Measurements from ENCODE around the gene ATP9B.

The ATP9B gene

GRCh38 chr18:79405019-79405780, 336.0 kb downstream of the ATP9B start:
- Histone ChIP-seq H3K4me1 (ENCODE audit: control insufficient read depth, insufficient read depth, low read length) (peaks cover 32% of the 10 kb centered on the region), H3K27me3 (ENCODE audit: control insufficient read depth, insufficient read depth, low read length) (no peaks in the 10 kb centered on the region), H3K36me3 (ENCODE audit: control insufficient read depth, insufficient read depth, low read length) (no peaks in the 10 kb centered on the region; the same call in 1 of the 2 replicates), H3K9me3 (ENCODE audit: control insufficient read depth, insufficient read depth, low read depth, low read length) (0 out of 2 replicates have a peak, but pooled peaks cover 2% of the 10 kb centered on the region), H3K9ac (ENCODE audit: low read length) (no peak overlapping the region), H3K4me3 (ENCODE audit: low read depth, low read length) (no peak overlapping the region), H3K27ac (ENCODE audit: low read depth, low read length) (no peak overlapping the region)

DNA sequence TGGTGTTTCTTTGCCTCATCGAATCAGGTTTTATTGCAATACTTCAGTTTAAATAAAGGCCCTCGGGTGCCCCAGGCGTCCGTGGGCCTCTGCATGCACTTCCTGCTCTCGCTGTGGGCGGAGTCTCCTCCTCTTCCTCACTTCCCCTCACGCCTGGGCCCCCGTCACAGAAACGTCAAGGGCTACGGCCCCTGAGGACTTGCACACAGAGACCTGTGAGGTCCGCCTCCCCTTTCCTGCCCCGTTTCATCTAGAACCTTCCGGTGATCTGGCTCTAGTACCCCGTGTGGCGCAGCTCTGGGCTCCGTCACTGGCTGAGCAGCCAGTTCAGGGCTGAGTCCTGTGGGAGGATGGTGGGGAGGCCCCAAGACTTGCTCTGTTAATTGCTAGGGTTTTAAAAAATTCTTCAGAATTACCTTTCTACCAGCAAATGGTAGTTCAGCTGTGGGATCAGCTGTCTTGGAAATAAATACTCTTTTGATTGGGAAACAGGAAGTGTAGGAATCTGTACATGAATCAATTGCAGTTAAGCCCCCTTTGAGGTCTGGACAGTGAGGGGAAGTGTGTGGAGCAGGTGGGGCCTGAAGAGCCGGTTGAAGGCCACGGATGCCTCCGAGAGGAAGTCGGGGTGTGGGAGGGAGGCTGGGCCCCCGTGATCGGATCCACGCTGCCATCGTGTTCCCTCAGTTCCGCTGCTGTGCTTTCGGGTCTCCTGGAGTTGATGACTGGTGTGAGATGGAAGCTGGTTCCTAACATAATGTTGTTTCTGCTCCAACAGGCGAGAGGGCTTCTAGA, 336.8 kb downstream of the ATP9B start:
- peaks cover 32% of the 10 kb centered on the region for H3K4me1 ChIP-seq (ENCODE audit: control insufficient read depth, insufficient read depth, low read length)
- H3K27ac ChIP-seq (ENCODE audit: low read depth, low read length), result no peak overlapping the region
- H3K36me3 ChIP-seq (ENCODE audit: control insufficient read depth, insufficient read depth, low read length), result peaks cover 7% of the 10 kb centered on the region
- no peak overlapping the region for H3K4me3 ChIP-seq (ENCODE audit: low read depth, low read length)
- H3K27me3 ChIP-seq (ENCODE audit: control insufficient read depth, insufficient read depth, low read length), result no peaks in the 10 kb centered on the region
- no peak overlapping the region for H3K9ac ChIP-seq (ENCODE audit: low read length)
- H3K9me3 ChIP-seq (ENCODE audit: control insufficient read depth, insufficient read depth, low read depth, low read length), result 0 out of 2 replicates have a peak, but pooled peaks cover 2% of the 10 kb centered on the region

DNA sequence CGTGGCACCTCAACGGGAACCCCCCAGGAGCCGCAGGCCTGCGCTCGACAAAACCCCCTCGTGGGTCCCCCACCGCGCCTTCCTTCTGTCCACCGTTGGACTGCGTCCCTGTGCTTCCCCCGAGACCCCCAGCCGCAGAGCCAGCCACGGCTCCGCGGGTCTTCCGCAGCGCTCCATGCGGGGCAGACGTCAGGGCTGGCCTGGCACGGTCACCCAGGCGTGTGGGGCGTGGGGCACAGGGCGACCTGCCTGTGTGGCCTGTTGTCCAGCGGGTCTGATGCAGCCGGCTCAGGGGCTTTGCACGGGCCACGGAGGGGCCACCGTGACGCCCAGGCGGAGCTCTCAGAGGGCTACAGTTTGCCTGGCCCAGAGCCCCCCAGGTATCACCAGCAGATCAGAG, 337.5 kb downstream of the ATP9B start:
- Histone ChIP-seq H3K4me1 (ENCODE audit: control insufficient read depth, insufficient read depth, low read length) (peaks cover 35% of the 10 kb centered on the region), H3K27ac (ENCODE audit: low read depth, low read length) (no peak overlapping the region), H3K9ac (ENCODE audit: low read length) (no peak overlapping the region), H3K27me3 (ENCODE audit: control insufficient read depth, insufficient read depth, low read length) (no peaks in the 10 kb centered on the region), H3K4me3 (ENCODE audit: low read depth, low read length) (no peak overlapping the region), H3K36me3 (ENCODE audit: control insufficient read depth, insufficient read depth, low read length) (peaks cover 9% of the 10 kb centered on the region), H3K9me3 (ENCODE audit: control insufficient read depth, insufficient read depth, low read depth, low read length) (0 out of 2 replicates have a peak, but pooled peaks cover 2% of the 10 kb centered on the region)

- no peak overlapping the region for H3K27ac ChIP-seq (ENCODE audit: low read depth, low read length)
Observed at GRCh38 chr18:79409313-79409712, 340.1 kb downstream of the ATP9B start.

GRCh38 chr18:79410171-79410641, 341.0 kb downstream of the ATP9B start:
- peaks cover 19% of the 10 kb centered on the region for H3K4me1 ChIP-seq (ENCODE audit: control insufficient read depth, insufficient read depth, low read length)
- no peak overlapping the region for H3K4me3 ChIP-seq (ENCODE audit: low read depth, low read length)
- no peaks in the 10 kb centered on the region for H3K27me3 ChIP-seq (ENCODE audit: control insufficient read depth, insufficient read depth, low read length)
- H3K27ac ChIP-seq (ENCODE audit: low read depth, low read length), result no peak overlapping the region
- no peak overlapping the region for H3K9ac ChIP-seq (ENCODE audit: low read length)
- H3K9me3 ChIP-seq (ENCODE audit: control insufficient read depth, insufficient read depth, low read depth, low read length), result 0 out of 2 replicates have a peak, but pooled peaks cover 2% of the 10 kb centered on the region
- H3K36me3 ChIP-seq (ENCODE audit: control insufficient read depth, insufficient read depth, low read length), result peaks cover 21% of the 10 kb centered on the region

More at GRCh38 chr18:79409313-79409712, 340.1 kb downstream of the ATP9B start:
- peaks cover 23% of the 10 kb centered on the region for H3K4me1 ChIP-seq (ENCODE audit: control insufficient read depth, insufficient read depth, low read length)
- no peaks in the 10 kb centered on the region for H3K27me3 ChIP-seq (ENCODE audit: control insufficient read depth, insufficient read depth, low read length)
- H3K4me3 ChIP-seq (ENCODE audit: low read depth, low read length), result no peak overlapping the region
- no peak overlapping the region for H3K9ac ChIP-seq (ENCODE audit: low read length)
- peaks cover 17% of the 10 kb centered on the region for H3K36me3 ChIP-seq (ENCODE audit: control insufficient read depth, insufficient read depth, low read length)
- H3K9me3 ChIP-seq (ENCODE audit: control insufficient read depth, insufficient read depth, low read depth, low read length), result 0 out of 2 replicates have a peak, but pooled peaks cover 2% of the 10 kb centered on the region

DNA sequence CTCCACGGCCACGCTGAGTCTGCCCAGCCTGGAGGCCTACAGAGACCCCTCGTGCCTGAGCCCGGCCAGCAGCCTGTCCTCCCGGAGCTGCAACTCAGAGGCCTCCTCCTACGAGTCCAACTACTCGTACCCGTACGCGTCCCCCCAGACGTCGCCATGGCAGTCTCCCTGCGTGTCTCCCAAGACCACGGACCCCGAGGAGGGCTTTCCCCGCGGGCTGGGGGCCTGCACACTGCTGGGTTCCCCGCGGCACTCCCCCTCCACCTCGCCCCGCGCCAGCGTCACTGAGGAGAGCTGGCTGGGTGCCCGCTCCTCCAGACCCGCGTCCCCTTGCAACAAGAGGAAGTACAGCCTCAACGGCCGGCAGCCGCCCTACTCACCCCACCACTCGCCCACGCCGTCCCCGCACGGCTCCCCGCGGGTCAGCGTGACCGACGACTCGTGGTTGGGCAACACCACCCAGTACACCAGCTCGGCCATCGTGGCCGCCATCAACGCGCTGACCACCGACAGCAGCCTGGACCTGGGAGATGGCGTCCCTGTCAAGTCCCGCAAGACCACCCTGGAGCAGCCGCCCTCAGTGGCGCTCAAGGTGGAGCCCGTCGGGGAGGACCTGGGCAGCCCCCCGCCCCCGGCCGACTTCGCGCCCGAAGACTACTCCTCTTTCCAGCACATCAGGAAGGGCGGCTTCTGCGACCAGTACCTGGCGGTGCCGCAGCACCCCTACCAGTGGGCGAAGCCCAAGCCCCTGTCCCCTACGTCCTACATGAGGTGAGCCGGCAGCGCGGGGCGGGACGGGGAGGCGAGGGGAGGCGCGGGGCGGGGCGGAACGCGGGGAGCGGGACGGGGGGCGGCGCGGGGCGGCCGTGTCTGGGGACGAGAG, 341.8 kb downstream of the ATP9B start:
- no peaks in the 10 kb centered on the region for H3K27me3 ChIP-seq (ENCODE audit: control insufficient read depth, insufficient read depth, low read length)
- no peak overlapping the region for H3K27ac ChIP-seq (ENCODE audit: low read depth, low read length)
- no peak overlapping the region for H3K9ac ChIP-seq (ENCODE audit: low read length)
- H3K4me1 ChIP-seq (ENCODE audit: control insufficient read depth, insufficient read depth, low read length), result peaks cover 12% of the 10 kb centered on the region
- peaks cover 21% of the 10 kb centered on the region for H3K36me3 ChIP-seq (ENCODE audit: control insufficient read depth, insufficient read depth, low read length)
- no peak overlapping the region for H3K4me3 ChIP-seq (ENCODE audit: low read depth, low read length)
- H3K9me3 ChIP-seq (ENCODE audit: control insufficient read depth, insufficient read depth, low read depth, low read length), result 0 out of 2 replicates have a peak, but pooled peaks cover 2% of the 10 kb centered on the region

DNA sequence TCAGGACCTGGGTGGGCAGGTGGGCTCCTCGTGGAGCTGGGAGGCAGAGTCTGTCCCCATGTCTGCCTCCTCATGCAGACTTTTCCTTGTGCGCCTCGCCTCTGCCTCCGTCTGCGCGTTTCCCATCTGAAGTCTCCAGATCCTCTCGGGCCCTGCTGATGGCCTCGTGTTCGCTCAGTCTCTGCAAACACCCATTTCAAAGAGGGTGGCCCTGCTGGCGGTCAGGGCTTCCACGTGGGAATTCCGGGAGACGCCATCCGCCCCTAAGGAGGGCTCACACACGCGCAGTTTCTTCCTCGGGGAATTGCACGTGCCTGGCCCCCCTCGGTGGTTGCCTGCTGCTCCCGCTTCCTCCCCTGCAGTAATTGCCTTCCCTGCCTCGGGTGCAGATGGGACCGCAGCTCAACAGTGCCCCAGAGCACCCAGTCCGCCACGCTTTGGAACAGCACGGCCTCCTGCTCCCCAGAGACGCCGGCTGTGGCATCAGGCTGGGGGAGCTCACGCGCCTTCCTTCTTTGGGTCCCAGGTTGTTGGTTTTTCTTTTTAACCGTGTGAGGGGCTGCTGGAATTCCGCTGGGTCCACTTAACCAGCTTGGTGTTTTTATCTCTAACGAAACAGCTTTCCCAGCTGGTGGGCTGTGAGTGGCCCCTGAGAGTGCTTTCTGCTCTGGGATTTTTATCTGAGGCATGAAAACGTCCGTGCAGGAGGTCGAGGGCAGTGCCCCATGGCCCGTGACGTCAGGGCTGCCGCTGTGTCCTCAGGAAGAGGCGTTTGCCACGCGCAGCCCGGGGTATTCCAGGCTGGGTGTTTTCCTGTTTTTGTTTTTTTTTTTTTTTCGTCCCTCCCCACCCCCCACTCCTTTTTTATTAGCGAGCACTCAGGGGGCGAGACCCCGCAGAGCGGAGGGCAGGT, 342.7 kb downstream of the ATP9B start:
- Histone ChIP-seq H3K27ac (ENCODE audit: low read depth, low read length) (no peak overlapping the region), H3K4me3 (ENCODE audit: low read depth, low read length) (no peak overlapping the region), H3K9me3 (ENCODE audit: control insufficient read depth, insufficient read depth, low read depth, low read length) (0 out of 2 replicates have a peak, but pooled peaks cover 2% of the 10 kb centered on the region), H3K9ac (ENCODE audit: low read length) (no peak overlapping the region), H3K36me3 (ENCODE audit: control insufficient read depth, insufficient read depth, low read length) (peaks cover 21% of the 10 kb centered on the region), H3K27me3 (ENCODE audit: control insufficient read depth, insufficient read depth, low read length) (no peaks in the 10 kb centered on the region), H3K4me1 (ENCODE audit: control insufficient read depth, insufficient read depth, low read length) (peaks cover 12% of the 10 kb centered on the region)

GRCh38 chr18:79413025-79413424, 343.8 kb downstream of the ATP9B start:
- H3K9ac ChIP-seq (ENCODE audit: low read length), result no peak overlapping the region
- 0 out of 2 replicates have a peak, but pooled peaks cover 2% of the 10 kb centered on the region for H3K9me3 ChIP-seq (ENCODE audit: control insufficient read depth, insufficient read depth, low read depth, low read length)
- no peak overlapping the region for H3K27ac ChIP-seq (ENCODE audit: low read depth, low read length)
- H3K4me1 ChIP-seq (ENCODE audit: control insufficient read depth, insufficient read depth, low read length), result peaks cover 7% of the 10 kb centered on the region; the same call in 1 of the 2 replicates
- no peak overlapping the region for H3K4me3 ChIP-seq (ENCODE audit: low read depth, low read length)
- peaks cover 21% of the 10 kb centered on the region for H3K36me3 ChIP-seq (ENCODE audit: control insufficient read depth, insufficient read depth, low read length)
- no peaks in the 10 kb centered on the region for H3K27me3 ChIP-seq (ENCODE audit: control insufficient read depth, insufficient read depth, low read length)

- no peak overlapping the region for H3K9ac ChIP-seq (ENCODE audit: low read length)
- H3K4me1 ChIP-seq (ENCODE audit: control insufficient read depth, insufficient read depth, low read length), result peaks cover 7% of the 10 kb centered on the region; the same call in 1 of the 2 replicates
- H3K27me3 ChIP-seq (ENCODE audit: control insufficient read depth, insufficient read depth, low read length), result no peaks in the 10 kb centered on the region
- H3K4me3 ChIP-seq (ENCODE audit: low read depth, low read length), result no peak overlapping the region
- H3K36me3 ChIP-seq (ENCODE audit: control insufficient read depth, insufficient read depth, low read length), result peaks cover 21% of the 10 kb centered on the region
- H3K9me3 ChIP-seq (ENCODE audit: control insufficient read depth, insufficient read depth, low read depth, low read length), result 0 out of 2 replicates have a peak, but pooled peaks cover 2% of the 10 kb centered on the region
- no peak overlapping the region for H3K27ac ChIP-seq (ENCODE audit: low read depth, low read length)
Observed at GRCh38 chr18:79413426-79413825, 344.2 kb downstream of the ATP9B start.

Data from HUES6 (cell line).